Epidermal melanocyte (primary cell): ENCODE measurements around the gene CYBRD1.

Experiments used
- DNase-seq: peaks from one replicate; pipeline ENCODE4 v3.0.0; 2011; ENCODE audit warnings: low spot score; ENCODE audit not compliant: insufficient read length

The CYBRD1 gene

GRCh38 chr2:171598713-171599319 lies 76.5 kb downstream of the CYBRD1 start:
- DNase-seq, result peak; percentile 88

- no peak for DNase-seq
These were observed 77.9 kb downstream of the CYBRD1 start for GRCh38 chr2:171600126-171600525.

GRCh38 chr2:171602352-171602751 lies 80.1 kb downstream of the CYBRD1 start:
- DNase-seq, result no peak
